Measurements from ENCODE around the gene ERVFRD-1. TPM values are rescaled to one million over a fixed set of nuclear protein-coding genes. Genes with fewer than 3 reads are reported as not detected.

Gene ERVFRD-1
- total RNA-seq, 1 donor from 2014 or later, result not detected

DNA sequence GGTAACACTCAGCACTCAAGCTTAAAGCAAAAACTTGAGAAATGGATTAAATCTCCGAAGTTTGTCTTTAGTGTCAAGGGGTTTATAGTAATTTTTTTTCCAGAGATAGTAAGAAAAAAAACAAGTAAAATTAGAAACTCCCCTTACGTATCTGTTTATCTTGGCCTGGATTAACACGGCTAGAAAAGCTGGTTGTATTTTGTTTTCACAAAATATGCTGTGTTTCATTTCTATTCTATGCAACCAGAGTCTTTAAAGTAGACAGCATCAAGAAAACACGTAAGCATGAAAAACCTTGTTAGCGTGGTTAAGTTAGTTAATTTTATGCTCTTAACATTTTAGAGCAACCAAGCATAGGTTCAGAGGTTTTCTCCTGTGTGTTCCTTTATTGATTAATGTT is 21.8 kb upstream of the ERVFRD-1 start:
- Mint-ChIP-seq H3K4me3 (ENCODE audit: unreplicated experiment) (no peak overlapping the region), H3K36me3 (ENCODE audit: unreplicated experiment) (peaks cover 17% of the 10 kb centered on the region), H3K27me3 (ENCODE audit: unreplicated experiment) (no peaks in the 10 kb centered on the region), H3K27ac (ENCODE audit: unreplicated experiment) (no peak overlapping the region), H3K9me3 (ENCODE audit: unreplicated experiment) (no peaks in the 10 kb centered on the region), H3K4me1 (ENCODE audit: unreplicated experiment) (peaks cover 63% of the 10 kb centered on the region)
- TF ChIP-seq, protein P1, sequence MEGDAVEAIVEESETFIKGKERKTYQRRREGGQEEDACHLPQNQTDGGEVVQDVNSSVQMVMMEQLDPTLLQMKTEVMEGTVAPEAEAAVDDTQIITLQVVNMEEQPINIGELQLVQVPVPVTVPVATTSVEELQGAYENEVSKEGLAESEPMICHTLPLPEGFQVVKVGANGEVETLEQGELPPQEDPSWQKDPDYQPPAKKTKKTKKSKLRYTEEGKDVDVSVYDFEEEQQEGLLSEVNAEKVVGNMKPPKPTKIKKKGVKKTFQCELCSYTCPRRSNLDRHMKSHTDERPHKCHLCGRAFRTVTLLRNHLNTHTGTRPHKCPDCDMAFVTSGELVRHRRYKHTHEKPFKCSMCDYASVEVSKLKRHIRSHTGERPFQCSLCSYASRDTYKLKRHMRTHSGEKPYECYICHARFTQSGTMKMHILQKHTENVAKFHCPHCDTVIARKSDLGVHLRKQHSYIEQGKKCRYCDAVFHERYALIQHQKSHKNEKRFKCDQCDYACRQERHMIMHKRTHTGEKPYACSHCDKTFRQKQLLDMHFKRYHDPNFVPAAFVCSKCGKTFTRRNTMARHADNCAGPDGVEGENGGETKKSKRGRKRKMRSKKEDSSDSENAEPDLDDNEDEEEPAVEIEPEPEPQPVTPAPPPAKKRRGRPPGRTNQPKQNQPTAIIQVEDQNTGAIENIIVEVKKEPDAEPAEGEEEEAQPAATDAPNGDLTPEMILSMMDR (IDR thresholded peaks at IDR 0.05), result no peak
- no peak for DNase-seq (ENCODE audit: extremely low spot score, unreplicated experiment)

DNA sequence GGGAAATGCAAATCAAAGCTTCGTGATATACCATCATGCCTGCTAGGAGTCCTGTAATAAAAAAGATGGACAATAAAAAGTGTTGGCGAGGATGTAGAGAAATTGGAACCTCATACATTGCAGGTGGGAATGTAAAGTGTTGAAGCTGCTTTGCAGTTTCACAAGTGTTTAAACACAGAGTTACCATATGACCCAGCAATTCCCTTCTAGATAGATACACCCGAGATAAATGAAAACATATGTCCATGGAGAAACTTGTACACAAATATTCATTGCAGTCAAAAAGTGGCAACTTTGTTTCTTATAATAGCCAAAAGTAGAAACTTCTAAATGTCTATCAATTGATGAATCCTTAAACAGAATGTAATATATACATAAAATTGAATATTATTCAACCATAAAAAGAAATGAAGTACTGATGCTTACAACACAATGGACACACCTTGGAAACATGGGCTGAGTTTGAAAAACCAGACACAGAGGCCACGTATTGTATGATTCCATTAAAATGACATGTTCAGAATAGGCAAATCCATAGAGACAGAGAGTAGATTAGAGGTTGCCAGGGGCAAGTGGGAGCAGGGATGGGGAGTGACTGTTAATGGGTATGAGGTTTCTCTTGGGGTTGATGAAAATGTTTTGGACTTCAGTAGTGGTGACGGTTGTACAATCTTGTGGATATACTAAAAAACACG is 20.8 kb upstream of the ERVFRD-1 start:
- Mint-ChIP-seq H3K4me1 (ENCODE audit: unreplicated experiment) (peaks cover 63% of the 10 kb centered on the region), H3K36me3 (ENCODE audit: unreplicated experiment) (peaks cover 18% of the 10 kb centered on the region), H3K27me3 (ENCODE audit: unreplicated experiment) (no peaks in the 10 kb centered on the region), H3K9me3 (ENCODE audit: unreplicated experiment) (no peaks in the 10 kb centered on the region), H3K27ac (ENCODE audit: unreplicated experiment) (no peak overlapping the region), H3K4me3 (ENCODE audit: unreplicated experiment) (no peak overlapping the region)
- DNase-seq (ENCODE audit: extremely low spot score, unreplicated experiment), result no peak
- TF ChIP-seq, protein P1 (IDR thresholded peaks at IDR 0.05), result no peak

DNA sequence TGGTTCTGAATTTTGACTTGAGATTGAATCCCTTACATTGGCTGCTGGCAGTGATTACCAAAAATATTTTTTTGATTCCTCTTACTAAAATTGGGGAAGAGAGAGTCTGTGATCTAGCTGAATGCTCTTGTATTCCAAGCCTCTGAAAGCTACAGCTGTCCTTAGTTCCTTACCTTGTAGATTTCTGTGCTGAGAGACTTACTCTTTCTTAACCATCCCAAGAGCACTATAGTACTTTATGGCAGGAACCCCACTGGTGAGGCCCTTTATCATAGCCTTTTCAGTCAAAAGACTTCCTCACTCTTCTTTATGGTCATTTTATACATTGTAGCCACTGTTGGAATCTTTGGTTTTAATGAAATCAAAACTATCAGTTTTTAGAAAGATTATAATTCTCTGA is 19.1 kb upstream of the ERVFRD-1 start:
- Mint-ChIP-seq H3K27ac (ENCODE audit: unreplicated experiment) (peak overlapping the region; percentile 25), H3K4me1 (ENCODE audit: unreplicated experiment) (peaks cover 68% of the 10 kb centered on the region), H3K4me3 (ENCODE audit: unreplicated experiment) (no peak overlapping the region), H3K27me3 (ENCODE audit: unreplicated experiment) (no peaks in the 10 kb centered on the region), H3K9me3 (ENCODE audit: unreplicated experiment) (no peaks in the 10 kb centered on the region), H3K36me3 (ENCODE audit: unreplicated experiment) (peaks cover 15% of the 10 kb centered on the region)
- TF ChIP-seq, protein P1 (IDR thresholded peaks at IDR 0.05), result no peak
- no peak for DNase-seq (ENCODE audit: extremely low spot score, unreplicated experiment)

DNA sequence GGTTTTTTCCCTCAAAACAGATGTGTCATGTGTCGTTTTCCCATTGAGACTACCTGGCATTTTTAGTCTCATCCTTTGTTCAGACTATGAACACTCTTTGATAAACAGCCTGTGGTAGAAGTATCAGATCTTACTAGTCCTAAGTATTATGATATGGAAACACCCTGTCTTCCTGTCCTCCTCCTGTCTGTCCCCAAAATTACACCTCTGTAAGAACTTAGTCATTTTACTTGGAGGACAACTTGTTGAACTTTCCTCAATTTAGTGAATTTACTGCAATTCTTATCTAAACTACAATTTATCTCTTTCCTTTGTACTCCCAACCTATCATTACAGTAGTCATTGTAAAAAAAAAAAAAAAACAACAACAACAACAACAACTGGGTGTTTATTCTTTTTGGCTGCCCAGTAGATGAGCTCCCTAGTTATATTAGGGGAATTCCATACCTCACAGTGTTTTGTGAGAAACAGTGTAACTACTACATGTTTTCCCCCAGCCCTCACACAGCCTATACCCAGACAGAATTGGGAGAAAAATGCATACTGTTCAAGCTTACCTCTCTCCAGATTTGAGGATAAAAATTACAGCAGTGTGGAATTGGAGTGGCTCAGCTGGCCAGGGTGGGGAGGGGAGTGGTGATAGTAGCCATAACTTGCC is 18.5 kb upstream of the ERVFRD-1 start:
- TF ChIP-seq, protein P1 (IDR thresholded peaks at IDR 0.05), result no peak
- Mint-ChIP-seq H3K4me3 (ENCODE audit: unreplicated experiment) (no peak overlapping the region), H3K4me1 (ENCODE audit: unreplicated experiment) (peaks cover 68% of the 10 kb centered on the region), H3K36me3 (ENCODE audit: unreplicated experiment) (peaks cover 11% of the 10 kb centered on the region), H3K27me3 (ENCODE audit: unreplicated experiment) (no peaks in the 10 kb centered on the region), H3K9me3 (ENCODE audit: unreplicated experiment) (no peaks in the 10 kb centered on the region), H3K27ac (ENCODE audit: unreplicated experiment) (peak overlapping the region; percentile 25)
- DNase-seq (ENCODE audit: extremely low spot score, unreplicated experiment), result no peak

DNA sequence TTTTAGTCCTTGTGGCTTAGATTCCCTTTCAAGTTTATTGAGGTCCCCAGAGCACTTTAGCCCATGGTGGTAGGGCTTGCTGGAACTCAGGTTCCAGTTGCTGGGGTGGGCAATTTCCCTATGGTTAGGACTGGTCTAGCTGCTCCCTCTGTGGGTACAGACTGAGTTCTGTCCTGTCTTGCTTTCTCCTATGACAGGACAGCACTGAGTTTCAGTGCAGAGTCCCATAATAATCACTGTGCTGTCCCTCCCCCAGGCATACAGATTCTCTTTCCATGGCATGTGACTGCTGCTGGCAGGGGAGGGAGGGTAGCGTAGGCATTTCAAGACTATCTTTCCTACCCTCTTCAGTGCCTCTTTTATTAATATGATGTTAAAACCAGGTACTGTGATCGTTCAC is 17.1 kb upstream of the ERVFRD-1 start:
- Mint-ChIP-seq H3K36me3 (ENCODE audit: unreplicated experiment) (peaks cover 7% of the 10 kb centered on the region), H3K4me3 (ENCODE audit: unreplicated experiment) (no peak overlapping the region), H3K27me3 (ENCODE audit: unreplicated experiment) (no peaks in the 10 kb centered on the region), H3K27ac (ENCODE audit: unreplicated experiment) (no peak overlapping the region), H3K9me3 (ENCODE audit: unreplicated experiment) (no peaks in the 10 kb centered on the region), H3K4me1 (ENCODE audit: unreplicated experiment) (peaks cover 67% of the 10 kb centered on the region)
- TF ChIP-seq, protein P1 (IDR thresholded peaks at IDR 0.05), result no peak
- no peak for DNase-seq (ENCODE audit: extremely low spot score, unreplicated experiment)

Data from osteocyte (in vitro differentiated cells).